ENCODE measurements around the gene NOSTRIN. TPM values are rescaled to one million over a fixed set of nuclear protein-coding genes. Genes with fewer than 3 reads are reported as not detected.

NOSTRIN gene
- total and polyA plus RNA-seq, 3 donors from 2014 or later = 28.9 to 99.8 (median 93.8) TPM

- intact Hi-C loops (cut with DNase I; ENCODE audit: low total_unique reads) = no loop called here
- Histone ChIP-seq H3K4me1 (no peaks in the 10 kb centered on the region), H3K9me3 (no peaks in the 10 kb centered on the region), H3K36me3 (ENCODE audit: low read depth, missing control alignments) (no peaks in the 10 kb centered on the region), H3K27ac (no peak overlapping the region), H3K4me3 (no peak overlapping the region), H3K27me3 (no peaks in the 10 kb centered on the region)
- no peak for DNase-seq
- no peak for TF ChIP-seq CTCF (IDR thresholded peaks at IDR 0.05)
- TF ChIP-seq POLR2A (IDR thresholded peaks at IDR 0.05) = no peak
- 93 to 95% methylated on average over 8 of the region's 8 CpGs for WGBS, 2 donors
These were observed 105.7 kb downstream of the NOSTRIN start for GRCh38 chr2:168907940-168908662.

GRCh38 chr2:168910330-168910729 lies 107.9 kb downstream of the NOSTRIN start:
- H3K27ac ChIP-seq = no peak overlapping the region
- no peaks in the 10 kb centered on the region for H3K9me3 ChIP-seq
- H3K36me3 ChIP-seq (ENCODE audit: low read depth, missing control alignments) = no peaks in the 10 kb centered on the region
- no peak overlapping the region for H3K4me3 ChIP-seq
- intact Hi-C loops (cut with DNase I; ENCODE audit: low total_unique reads) = no loop called here
- TF ChIP-seq POLR2A (IDR thresholded peaks at IDR 0.05) (no peak), CTCF (IDR thresholded peaks at IDR 0.05) (no peak)
- DNase-seq = no peak
- 87 to 92% methylated on average over 5 of the region's 5 CpGs for WGBS, 2 donors
- no peaks in the 10 kb centered on the region for H3K27me3 ChIP-seq
- H3K4me1 ChIP-seq = no peaks in the 10 kb centered on the region

GRCh38 chr2:168912466-168912865 lies 110.0 kb downstream of the NOSTRIN start:
- Histone ChIP-seq H3K27ac (no peak overlapping the region), H3K27me3 (no peaks in the 10 kb centered on the region), H3K36me3 (ENCODE audit: low read depth, missing control alignments) (no peaks in the 10 kb centered on the region), H3K4me1 (no peaks in the 10 kb centered on the region), H3K9me3 (no peaks in the 10 kb centered on the region), H3K4me3 (peak overlapping the region in 1 of 2 donors; percentile 20)
- TF ChIP-seq POLR2A (IDR thresholded peaks at IDR 0.05) = no peak
- TF ChIP-seq CTCF (IDR thresholded peaks at IDR 0.05) = no peak
- WGBS, 2 donors = 26 to 37% methylated on average over 6 of the region's 6 CpGs
- no peak for DNase-seq
- intact Hi-C loops (cut with DNase I; ENCODE audit: low total_unique reads) = no loop called here

- peak overlapping the region in 1 of 2 donors; percentile 20 for H3K4me3 ChIP-seq
- peak; percentile 60 for DNase-seq
- intact Hi-C loops (cut with DNase I; ENCODE audit: low total_unique reads) = no loop called here
These were observed 110.5 kb downstream of the NOSTRIN start for GRCh38 chr2:168912901-168913369.

More at GRCh38 chr2:168912901-168913369, 110.5 kb downstream of the NOSTRIN start:
- no peaks in the 10 kb centered on the region for H3K4me1 ChIP-seq
- TF ChIP-seq CTCF (IDR thresholded peaks at IDR 0.05) = no peak
- TF ChIP-seq POLR2A (IDR thresholded peaks at IDR 0.05) = no peak
- H3K36me3 ChIP-seq (ENCODE audit: low read depth, missing control alignments) = no peaks in the 10 kb centered on the region
- H3K27ac ChIP-seq = no peak overlapping the region
- no peaks in the 10 kb centered on the region for H3K9me3 ChIP-seq
- WGBS, 2 donors = 10 to 21% methylated on average over 19 to 21 of the region's 21 CpGs
- H3K27me3 ChIP-seq = no peaks in the 10 kb centered on the region
